Activated T-helper 1 cell treated with Interleukin-2 at 50 U/mL for 16 hours (primary cell): ENCODE results near the gene BMP2K.

Experiments
- DNase-seq: peaks from one replicate; pipeline ENCODE4 v3.0.0-alpha.2; 2020; ENCODE audit warnings: low read depth

The BMP2K gene

DNA sequence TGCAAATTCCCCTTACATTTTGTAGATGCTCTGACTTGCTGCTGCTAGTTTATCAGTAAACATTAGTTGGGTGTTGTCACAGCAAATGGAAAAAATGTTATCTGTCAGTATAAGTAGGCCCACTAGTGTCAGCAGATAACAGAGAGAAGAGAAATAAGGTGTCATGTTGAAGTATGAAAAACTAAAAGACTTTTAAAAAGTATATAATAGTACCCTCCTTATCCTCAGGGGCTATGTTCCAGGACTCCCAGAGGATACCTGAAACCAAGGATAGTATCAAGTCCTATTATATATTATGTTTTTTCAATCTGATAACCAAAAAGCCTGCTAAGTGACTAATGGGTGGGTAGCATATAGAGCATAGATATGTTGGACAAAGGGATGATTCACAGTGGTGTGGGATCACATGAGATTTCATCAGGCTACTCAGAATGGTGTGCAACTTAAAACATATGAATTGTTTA is 11.6 kb upstream of the BMP2K start:
- no peak for DNase-seq

DNA sequence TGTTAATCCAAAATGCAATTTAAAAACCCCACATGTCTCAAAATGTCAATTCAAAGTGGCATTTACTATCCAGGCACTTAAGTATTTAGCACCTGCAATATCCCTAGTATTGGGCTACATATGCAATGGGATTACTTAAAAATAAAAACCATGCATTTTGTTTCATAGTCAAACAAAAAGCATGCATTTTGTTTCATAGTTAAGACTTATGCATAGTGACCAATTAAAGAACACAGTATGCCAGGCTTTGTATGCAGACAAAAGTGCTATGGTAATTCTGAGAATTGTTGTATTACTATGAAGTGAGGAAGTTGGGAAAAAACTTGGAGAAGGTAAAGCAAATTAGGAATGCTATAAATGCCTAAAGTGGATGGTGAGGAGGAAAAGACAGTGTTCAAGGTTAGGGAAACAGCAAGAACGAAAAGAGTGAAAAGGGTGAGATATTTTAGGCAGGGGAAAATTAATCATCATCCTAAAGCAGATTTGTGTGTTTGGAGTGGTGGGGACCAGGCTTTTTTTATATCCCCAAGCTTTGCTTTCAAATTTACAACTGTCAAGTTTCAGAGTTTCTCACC is 10.6 kb upstream of the BMP2K start:
- no peak for DNase-seq

DNA sequence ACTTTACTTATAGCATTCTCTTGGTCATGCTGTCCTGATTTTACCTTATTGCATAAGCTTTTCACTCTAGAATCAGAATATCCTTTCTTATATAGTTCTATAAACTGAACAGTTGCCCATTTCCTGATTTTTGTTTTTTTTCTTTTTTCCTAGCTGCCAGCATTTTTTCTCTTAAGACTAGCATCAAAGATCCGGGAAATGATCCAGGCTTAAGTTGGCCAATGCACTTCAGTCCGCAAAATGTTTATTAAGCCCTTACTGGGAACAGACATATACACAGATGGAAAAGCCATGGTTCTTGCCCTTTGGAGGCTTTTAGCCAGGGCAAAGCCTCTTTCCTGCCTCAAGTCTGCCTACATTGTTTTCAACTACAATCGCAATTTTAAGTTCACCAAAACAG is 10.1 kb upstream of the BMP2K start:
- DNase-seq: no peak

DNA sequence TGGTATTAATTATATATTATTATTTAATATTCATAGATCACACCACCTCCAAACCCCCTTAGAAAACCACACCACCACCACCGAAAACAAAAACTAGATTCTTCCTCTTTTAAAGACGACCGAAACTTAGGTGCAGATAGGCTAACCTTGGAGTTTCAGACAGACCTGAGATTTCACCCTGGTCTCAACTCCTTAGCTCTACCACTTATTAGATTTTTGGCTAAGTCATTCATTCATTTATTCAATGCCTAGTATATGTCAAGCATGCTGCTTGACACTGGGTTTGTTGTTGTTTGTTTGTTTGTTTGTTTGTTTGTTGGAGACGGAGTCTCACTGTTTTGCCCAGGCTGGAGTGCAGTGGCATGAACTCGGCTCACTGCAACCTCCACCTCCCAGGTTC is 9.5 kb upstream of the BMP2K start:
- no peak for DNase-seq

DNA sequence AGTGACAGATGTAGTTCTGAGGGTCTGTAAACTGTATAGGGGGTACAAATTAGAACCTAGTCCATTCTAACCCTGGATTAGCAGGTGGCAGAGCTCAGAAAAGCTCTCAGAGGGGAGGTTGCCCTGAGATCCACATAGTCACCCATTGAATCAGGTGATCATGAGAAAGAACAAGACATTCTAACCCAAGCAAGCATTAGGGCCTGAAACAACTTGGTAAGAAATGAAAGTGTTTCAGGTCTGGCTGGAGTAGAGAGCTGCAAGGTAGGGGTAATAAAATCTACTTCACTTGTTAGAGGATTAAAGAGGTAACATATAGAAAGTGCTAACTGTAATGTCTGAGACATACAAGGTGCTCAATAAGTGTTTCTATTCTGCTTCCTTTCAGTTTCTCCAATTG is 8.8 kb upstream of the BMP2K start:
- DNase-seq: no peak

DNA sequence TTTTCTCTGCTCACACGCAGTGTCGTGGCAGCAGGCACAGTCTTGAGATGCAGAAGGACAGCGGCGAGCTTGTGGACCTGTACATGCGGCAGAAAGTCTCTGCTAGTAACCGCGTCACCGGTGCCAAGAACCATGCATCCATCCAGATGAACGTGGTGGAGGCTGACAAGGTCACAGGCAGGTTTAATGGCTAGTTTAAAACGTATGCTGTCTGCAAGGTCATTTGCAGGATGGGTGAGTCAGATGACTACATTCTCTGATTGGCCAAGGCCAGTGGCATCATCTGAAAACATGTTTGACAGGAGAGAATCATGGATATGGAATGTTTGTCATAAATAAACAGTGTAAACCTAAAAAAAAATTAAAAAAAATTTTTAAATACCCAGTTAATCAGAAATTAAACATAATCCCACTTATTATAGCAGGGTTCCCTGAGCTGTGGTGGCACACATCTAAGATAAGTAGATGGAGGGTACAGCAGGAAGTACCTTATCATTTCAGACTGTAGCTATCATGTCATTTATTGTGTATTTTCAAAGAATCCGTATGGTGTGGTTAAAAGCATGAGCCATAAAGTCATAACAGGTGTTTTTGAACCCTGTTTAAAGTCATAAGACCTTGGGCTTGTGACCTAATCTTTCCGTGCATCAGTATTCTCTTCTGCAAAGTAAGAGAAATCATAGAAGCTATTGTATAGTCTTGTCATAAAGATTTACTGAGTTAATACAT is 7.5 kb upstream of the BMP2K start:
- DNase-seq: no peak

DNA sequence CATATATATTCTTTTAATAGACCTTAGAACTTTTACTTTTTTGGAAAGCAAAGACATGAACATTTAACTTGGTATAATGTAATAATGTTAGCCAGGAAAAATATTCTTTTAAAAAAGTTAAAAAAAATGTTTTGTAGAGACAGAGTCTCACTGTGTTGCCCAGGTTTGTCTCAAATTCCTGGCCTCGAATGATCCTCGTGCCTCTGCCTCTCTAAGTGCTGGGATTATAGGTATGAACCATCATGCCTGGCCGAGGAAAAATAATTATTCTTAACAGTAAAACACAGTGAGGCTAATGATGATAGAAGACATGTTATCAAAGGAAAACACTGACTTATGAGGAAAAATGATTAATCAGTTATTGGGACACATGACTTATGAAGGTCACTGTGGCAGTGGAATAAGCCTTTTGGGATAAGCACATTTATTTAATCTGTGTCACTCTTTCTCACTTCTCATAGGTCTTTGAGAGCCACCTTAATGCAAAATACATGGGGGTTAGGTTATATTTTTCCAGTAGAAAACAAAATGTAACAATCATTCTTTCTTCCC is 6.0 kb upstream of the BMP2K start:
- no peak for DNase-seq

DNA sequence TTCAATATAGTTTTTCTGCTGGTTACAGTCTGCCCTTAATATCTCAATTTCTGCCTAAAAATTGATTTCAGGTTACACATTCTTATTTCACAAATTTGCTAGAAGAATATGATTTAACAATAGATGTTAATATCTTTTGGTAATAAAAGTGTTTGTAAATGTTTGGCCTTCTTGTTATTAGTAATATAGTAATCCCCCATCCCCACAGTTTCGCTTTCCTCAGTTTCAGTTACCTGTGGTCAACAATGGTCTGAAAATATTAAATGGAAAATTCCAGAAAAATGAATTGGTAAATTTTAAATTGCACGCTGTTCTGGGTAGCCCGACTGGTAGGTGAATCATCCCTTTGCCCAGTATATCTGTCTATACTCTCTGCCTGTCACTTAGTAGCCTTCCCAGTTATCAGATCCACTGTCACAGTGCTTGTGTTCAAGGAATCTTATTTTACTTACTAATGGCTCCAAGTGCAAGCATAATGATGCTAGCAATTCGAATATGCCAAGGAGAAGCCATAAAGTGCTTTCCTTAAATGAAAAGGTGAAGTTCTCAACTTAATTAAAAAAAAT is 3.5 kb upstream of the BMP2K start:
- DNase-seq: no peak

DNA sequence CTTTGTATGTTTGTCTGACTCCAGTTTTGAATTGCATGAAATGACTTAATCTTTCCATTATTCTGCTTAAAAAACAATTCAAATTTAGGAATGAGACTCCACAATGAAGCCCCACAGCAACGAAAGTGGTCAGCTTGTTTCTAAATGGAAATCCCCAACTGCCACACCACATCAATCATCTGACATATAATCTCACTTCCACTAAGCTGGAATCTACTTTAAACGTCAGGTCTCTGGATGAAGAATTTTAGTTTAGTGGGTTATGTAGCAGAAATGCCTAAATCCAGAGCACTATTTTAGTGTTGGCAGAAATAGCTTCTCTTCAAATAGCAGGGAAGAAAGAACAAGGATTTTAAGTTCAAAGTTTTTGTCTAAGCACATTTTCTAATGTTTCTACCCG is 1.7 kb upstream of the BMP2K start:
- DNase-seq: no peak

DNA sequence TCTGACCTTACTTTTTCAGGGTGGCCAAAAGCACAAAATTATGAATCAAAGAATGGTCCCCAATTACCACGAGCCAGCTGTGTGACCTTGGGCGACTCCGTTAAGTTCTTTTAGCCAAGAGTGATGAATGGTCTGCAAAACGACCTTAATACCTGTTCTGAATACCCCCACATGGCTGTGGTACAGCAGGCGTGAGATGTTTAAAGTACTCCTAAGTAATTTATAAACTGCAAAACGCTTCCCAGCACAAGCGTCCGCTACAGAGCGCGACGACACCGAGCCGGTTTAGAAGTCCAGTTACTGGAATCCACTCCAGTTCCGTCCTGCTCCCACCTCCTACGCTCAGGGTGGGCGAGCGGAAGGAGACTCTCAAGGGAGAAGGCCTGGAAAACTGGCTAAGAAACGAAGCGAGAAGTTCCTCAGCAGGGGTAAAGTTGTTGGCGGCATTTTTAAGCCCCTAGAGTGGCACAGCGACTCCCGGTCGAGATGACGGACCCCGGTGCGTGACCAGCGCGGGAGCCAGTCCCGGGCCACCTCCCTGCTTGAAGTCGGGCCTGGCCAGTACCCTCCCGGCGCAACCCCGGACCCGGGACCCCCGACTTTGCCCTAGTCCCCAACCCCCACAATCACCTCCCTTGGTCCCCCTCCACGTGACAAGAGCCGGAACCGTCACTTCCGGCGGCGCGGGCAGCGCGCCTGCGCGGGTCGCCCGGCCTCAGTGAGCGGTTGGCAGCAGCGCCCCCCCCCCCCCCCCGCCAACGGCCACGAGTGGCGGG is 659 bp upstream of the BMP2K start:
- peak; percentile 79 for DNase-seq

DNA sequence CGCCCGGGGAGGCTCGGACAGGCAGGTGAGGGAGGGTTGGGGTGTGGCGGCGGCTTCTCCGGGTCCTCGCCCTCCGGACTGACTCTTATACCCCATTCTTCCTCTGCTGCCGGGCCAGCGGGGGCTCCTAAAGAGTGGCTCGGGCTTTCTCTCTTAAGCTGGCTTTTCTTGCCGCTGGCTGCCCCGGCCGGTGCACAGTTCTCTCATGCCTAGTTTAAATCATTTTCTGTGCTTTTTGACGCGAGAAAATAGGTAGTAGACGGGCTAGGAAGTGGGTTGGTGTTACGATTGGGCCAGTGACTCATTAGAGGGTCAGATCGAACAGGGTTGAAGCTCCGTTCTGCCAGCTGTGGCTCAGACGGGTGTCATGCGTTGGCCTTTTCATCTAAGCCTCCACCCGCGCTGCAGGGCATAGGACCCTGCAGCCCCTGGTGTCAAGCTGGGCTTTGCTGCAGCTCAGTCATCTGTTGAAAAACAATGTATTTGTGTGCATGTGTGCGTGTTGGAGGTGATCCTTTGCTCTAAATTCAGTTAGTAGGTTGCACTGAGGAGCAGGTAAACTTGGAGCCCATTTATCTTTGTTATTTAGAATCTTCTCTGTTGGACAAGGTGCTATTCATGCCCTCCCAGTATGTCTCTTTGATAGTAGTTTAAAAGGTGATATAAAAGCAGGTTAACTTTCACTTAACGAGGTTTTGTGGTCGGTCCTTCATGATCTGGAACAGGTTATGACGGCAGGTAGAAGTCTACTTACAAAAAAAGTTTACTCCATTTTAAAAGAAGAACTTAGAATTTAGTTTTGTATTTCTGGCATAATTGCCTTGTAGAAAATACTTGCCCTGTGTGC is 802 bp downstream of the BMP2K start:
- DNase-seq: peak; percentile 7

DNA sequence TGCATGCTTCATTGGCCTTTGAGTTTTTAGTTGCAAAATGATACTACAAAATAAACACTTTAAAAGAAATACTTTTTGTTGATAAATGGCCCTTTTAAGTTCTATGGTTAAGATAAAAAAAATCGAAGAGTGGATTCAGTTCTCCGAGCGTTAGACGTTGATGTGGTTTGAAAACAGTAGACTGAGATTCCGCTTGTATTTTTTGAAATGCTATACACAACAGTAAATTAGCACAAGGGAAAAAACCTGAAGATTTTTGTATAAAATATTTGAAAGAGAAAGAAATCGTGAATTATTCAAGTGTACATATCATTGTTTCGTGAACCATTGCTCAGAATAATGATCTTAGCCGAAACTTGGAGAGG is 1.4 kb downstream of the BMP2K start:
- DNase-seq: no peak

DNA sequence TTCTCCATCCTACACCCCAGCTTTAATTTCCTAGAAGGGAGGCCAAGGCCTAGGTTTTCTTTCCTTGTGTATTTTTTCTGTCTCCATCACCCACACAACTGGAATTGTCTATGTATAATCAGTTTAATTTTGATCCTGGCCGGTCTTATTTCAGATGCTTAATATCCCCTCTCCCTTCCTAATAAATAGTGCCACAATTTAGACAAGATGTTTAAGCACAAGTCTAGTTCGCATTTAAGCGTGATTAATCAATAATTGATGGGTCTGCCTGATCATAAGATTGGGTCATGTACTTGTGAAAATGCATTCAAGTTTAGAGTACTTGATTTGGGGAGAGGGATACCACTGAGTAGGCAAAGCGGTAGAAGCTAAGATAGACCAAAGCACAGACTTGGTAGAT is 2.4 kb downstream of the BMP2K start:
- no peak for DNase-seq

DNA sequence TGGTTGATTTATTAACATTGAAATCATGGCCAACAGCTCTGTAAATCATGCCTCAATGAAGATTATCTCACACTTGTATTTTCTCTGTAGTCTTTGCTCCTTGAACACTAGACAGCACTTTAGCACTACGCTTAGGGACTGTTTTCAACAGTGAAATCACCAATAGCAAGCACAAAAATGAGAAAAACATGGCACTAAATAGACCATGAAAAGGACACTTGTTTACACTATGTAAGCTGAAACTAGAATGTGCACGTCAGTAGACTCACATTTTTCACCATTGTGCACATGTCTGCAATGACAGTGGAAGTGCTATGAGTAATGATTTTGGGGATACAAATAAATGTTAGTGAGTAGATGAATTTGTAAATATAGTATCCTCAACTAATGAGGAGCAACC is 3.1 kb downstream of the BMP2K start:
- no peak for DNase-seq

DNA sequence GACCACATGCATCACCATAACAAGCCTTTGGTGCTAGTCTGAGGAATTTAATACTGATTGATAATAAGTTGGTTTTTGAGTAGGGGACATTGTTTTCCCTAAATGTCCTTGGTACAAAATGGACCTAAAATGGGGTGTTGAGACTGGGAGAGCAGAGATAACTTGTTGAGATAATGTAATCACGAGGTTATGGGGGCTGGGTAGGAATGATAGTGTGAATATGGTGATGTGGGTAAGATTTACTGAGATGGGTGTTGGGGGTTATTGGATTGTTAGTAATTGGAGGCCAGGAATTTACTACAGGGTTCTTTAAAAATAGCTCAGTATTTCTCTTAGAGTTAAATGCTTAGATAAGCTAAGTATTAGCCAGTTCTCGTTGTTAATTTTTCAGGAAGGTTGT is 3.9 kb downstream of the BMP2K start:
- DNase-seq: no peak

DNA sequence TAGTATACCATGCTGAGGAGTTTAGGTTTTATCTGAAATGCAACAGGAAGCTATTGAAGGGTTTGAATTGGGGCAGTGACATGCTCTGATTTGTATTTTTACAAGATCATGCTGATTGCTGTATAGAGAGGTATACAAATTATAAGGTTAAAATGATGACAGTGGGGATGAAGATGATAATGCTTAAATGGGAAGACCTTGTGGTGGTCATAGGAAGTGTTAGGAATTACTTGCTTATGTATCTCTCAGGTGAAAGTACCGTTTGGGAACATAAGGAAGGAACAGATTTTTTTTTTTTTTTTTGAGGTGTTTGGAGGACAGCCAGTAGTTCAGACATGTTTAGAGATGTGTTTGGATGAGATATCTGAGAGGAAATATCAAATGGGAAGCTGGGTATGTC is 5.0 kb downstream of the BMP2K start:
- no peak for DNase-seq

DNA sequence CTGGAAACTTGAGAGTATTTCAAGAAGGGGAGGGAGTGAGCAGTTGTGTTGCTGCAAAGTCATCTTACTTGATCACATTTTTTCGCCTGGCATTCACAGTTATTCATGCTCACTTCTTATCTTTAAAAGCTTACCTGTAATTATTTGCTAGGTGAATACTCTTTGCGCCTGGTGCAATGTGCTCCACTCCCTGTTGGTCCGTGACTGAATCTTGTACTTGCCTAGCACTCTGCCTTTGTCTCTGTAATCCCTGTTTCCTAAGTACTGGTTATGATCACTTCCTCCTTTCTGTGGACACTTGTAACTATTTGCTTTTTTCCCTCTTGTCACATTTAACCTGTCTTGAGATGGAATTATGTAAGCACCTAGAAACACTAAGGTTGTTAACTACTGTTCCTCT is 5.8 kb downstream of the BMP2K start:
- DNase-seq: no peak

DNA sequence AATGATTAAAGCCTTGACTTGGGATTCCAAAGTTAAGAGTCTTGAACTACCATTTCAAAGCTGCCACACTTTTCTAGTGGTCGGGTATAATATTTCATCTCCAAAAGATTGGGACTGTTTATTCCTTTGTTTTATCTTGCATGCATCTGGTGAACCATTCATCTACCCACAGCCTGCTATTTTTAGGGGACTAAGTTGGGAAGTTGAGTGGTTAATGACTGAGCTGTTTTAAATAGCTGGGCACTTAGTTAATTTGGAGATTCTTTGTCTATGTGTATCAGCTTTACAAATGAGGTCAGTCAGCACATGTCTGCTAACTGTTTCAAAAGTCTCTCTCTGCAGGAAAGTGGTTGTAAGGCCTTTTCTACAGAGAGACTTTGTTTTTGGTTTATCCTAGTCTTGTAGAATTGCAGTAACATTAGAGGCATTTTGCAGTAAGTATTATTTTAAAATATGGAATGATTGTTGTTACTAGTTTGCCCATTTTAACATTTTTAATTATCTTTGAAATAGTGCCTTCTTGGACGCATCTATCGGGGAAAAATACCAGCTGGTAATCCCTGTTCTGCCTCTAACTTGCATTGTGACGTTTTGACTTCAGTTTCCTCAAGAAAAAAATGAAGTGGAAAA is 8.2 kb downstream of the BMP2K start:
- no peak for DNase-seq

DNA sequence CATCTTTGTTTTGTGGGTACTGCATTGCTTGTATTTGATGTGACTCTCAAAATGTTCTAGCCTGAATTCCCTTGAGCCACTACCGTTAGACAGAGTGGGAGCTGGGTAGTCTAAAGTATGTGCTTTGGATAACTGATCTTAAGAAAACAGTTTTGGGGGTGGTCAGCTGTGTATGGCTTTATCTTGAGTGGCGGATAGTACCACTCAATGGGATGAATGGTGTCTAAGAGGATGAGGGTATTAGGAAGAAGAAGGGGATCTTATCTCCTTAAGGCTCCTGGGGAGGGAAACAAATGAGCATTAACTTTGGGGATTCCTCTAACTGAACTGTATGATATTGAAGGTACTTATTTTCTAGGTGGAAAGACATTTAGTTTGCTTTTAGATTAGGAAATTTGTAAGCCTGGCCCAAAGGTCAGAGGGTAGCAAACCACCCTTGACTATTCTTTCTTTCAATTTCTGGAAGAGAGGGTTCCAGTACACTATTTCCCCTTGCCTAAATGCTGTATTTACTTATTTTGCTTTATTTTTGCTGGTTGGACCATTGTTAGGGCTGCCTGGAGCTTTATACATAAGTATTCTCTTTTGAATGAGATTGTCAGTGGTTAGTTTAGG is 11.3 kb downstream of the BMP2K start:
- no peak for DNase-seq

DNA sequence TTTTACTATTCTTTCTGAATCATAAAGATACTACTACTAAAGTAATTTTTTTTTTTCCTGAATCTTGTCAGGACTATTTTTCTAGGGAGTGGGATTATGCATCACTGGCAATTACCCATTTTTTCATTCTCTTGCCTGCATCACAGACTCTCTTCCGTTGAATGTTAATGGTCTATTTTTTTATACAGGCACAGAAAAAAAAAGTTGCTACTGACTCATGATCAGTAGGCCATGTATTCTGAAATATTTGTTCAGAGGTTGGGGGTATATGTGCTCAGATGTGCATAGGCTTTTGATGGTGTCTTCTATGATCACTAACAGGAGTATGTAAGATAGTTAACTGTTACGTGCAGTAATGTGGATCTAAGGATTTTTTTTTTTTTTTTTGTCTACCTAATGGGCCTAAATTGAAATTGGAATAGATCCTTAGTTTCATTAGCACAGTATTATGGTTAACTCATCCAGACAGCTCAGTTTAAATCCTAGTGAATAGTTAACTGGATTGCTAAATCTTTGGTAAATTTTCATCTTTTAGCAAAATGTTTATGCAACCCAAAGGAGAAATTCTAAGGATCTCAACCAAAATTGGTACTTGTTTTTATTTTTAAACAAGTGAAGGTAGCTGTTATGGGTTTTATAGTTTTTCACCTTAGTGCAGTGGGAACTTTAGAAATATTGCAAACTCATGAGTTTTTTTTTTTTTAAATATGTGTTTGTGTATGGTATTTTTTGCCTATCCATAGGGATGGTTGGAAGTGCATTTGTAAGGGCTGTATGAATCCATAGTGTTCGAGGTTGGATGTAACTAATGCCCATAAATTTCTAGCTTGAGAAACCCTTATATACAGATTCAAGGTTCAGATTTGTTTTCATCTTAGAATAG is 12.1 kb downstream of the BMP2K start:
- DNase-seq: no peak
